Endothelial cell of umbilical vein (primary cell): ENCODE measurements around the gene SELENBP1. TPM values are rescaled to one million over a fixed set of nuclear protein-coding genes. Genes with fewer than 3 reads are reported as not detected.

Experiments used
- BruUV-seq: library from RNA; stranded (reverse); fragments of 400-500 nt; replicated peaks from 2 replicates; lab custom pipeline; 2021; lab: Mats Ljungman, UMichigan
- CTCF ChIA-PET: fragments of 300-600, 350-600 bp; sonication (Branson Sonifier 250); formaldehyde crosslinking; loops from one replicate; lab custom pipeline; 2021; ENCODE audit warnings: antibody characterized with exemption, inconsistent platforms; lab: Charles Lee
- POLR2A ChIA-PET: fragments of 300-600, 350-600 bp; sonication (Branson Sonifier 250); formaldehyde crosslinking; loops from one replicate; lab custom pipeline; 2021; ENCODE audit warnings: antibody characterized with exemption, inconsistent platforms; lab: Charles Lee
- DNase-seq: peaks from one replicate; pipeline ENCODE4 v3.0.0-alpha.2; 2011; ENCODE audit warnings: low read depth, low spot score
- FAIRE-seq: peaks from 2 replicates; lab custom pipeline; 2011; peaks lifted over from hg19 to GRCh38; lab: Jason Lieb, UNC
- H2AFZ ChIP-seq: 2 replicates; pipeline ENCODE4 v1.6.0; 2012; ENCODE audit warnings: low read depth, low read length, control low read depth, inconsistent platforms
- H3K27ac ChIP-seq: 2 replicates; pipeline ENCODE4 v1.5.1; 2011; ENCODE audit warnings: low read depth, mild to moderate bottlenecking, control low read depth, low read length, moderate library complexity; ENCODE audit not compliant: insufficient read depth
- H3K27me3 ChIP-seq, 2 experiments: 2 replicates each; pipeline versions ENCODE4 v1.6.0 to v1.6.1; 2011; ENCODE audit warnings: low read length in 2 of 2, mixed read lengths in 1 of 2; ENCODE audit not compliant: control insufficient read depth in 2 of 2, insufficient read depth in 2 of 2
- H3K36me3 ChIP-seq, 2 experiments: 2 replicates in 1 of 2; 3 replicates in 1 of 2; pipeline ENCODE4 v1.5.1; 2011; ENCODE audit warnings: low read length in 2 of 2, mild to moderate bottlenecking in 1 of 2, moderate library complexity in 1 of 2; ENCODE audit not compliant: control insufficient read depth in 2 of 2, insufficient read depth in 2 of 2; ENCODE audit errors: extremely low read depth in 1 of 2
- H3K4me1 ChIP-seq: 3 replicates; pipeline ENCODE4 v1.5.1; 2011; ENCODE audit warnings: mild to moderate bottlenecking, low read length; ENCODE audit not compliant: control insufficient read depth, insufficient read depth; ENCODE audit errors: extremely low read depth
- H3K4me2 ChIP-seq: 2 replicates; pipeline ENCODE4 v1.6.1; 2011; ENCODE audit warnings: low read length, control low read depth, mixed read lengths; ENCODE audit not compliant: insufficient read depth
- H3K4me3 ChIP-seq, 3 experiments: fragments of 200-600 bp in 1 of 3; sonication (generic), shearing (Covaris generic) in 1 of 3; replicated peaks in 1 of 3; 2 replicates each; pipeline ENCODE4 v1.5.1; 2011 to 2016; ENCODE audit warnings: control low read depth in 3 of 3, low read length in 3 of 3, mild to moderate bottlenecking in 2 of 3, inconsistent platforms in 1 of 3, low read depth in 1 of 3, moderate library complexity in 1 of 3; ENCODE audit not compliant: insufficient read depth in 1 of 3
- H3K79me2 ChIP-seq: 2 replicates; pipeline ENCODE4 v1.6.0; 2012; ENCODE audit warnings: low read length, inconsistent platforms; ENCODE audit not compliant: control insufficient read depth, insufficient read depth
- H3K9ac ChIP-seq: replicated peaks from 2 replicates; pipeline ENCODE3; 2011; ENCODE audit warnings: low read length, control low read depth; ENCODE audit not compliant: insufficient read depth; ENCODE audit errors: extremely low read depth
- H3K9me1 ChIP-seq: replicated peaks from 3 replicates; pipeline ENCODE4 v1.6.0; 2011; ENCODE audit warnings: mild to moderate bottlenecking, low read length; ENCODE audit not compliant: control insufficient read depth, insufficient read depth; ENCODE audit errors: extremely low read depth
- H3K9me3 ChIP-seq: replicated peaks from 2 replicates; pipeline ENCODE4 v1.5.1; 2012; ENCODE audit warnings: low read length, inconsistent platforms; ENCODE audit not compliant: control insufficient read depth, insufficient read depth
- H4K20me1 ChIP-seq: replicated peaks from 2 replicates; pipeline ENCODE3; 2011; ENCODE audit warnings: mild to moderate bottlenecking, low read length; ENCODE audit not compliant: control insufficient read depth, insufficient read depth; ENCODE audit errors: extremely low read depth
- CTCF ChIP-seq, 2 donors: IDR thresholded peaks; 1 replicate in 1 of 2; 2 replicates in 1 of 2; pipeline ENCODE4 v1.5.1; 2011; ENCODE audit warnings: low read length in 2 of 2, mild to moderate bottlenecking in 2 of 2, moderate library complexity in 2 of 2, control low read depth in 1 of 2, inconsistent platforms in 1 of 2, low read depth in 1 of 2; ENCODE audit not compliant: insufficient read depth in 1 of 2; ENCODE audit errors: extremely low read depth in 1 of 2
- EZH2 ChIP-seq: IDR thresholded peaks from 2 replicates; pipeline ENCODE4 v1.6.1; 2012; ENCODE audit warnings: borderline replicate concordance, low read depth, mild to moderate bottlenecking, moderate library complexity, low read length, inconsistent platforms; ENCODE audit not compliant: severe bottlenecking
- FOS ChIP-seq: IDR thresholded peaks from 2 replicates; pipeline ENCODE4 v1.6.1; 2011; ENCODE audit warnings: mild to moderate bottlenecking, low read length, moderate library complexity, borderline replicate concordance; ENCODE audit not compliant: insufficient read depth
- GATA2 ChIP-seq: IDR thresholded peaks from 2 replicates; pipeline ENCODE4 v1.7.0; 2011; ENCODE audit warnings: low read depth, mild to moderate bottlenecking, moderate library complexity, mixed read lengths, low read length; ENCODE audit not compliant: insufficient read length, insufficient read depth
- JUN ChIP-seq: IDR thresholded peaks from 2 replicates; pipeline ENCODE4 v1.6.1; 2011; ENCODE audit warnings: borderline replicate concordance, low read depth; ENCODE audit not compliant: insufficient read length, insufficient read depth
- MYC ChIP-seq: IDR thresholded peaks from one replicate; pipeline ENCODE4 v1.6.1; 2011; ENCODE audit warnings: mild to moderate bottlenecking, low read depth, low read length
- POLR2A ChIP-seq: IDR thresholded peaks from 2 replicates; pipeline ENCODE4 v1.6.1; 2012; ENCODE audit warnings: low read depth, mild to moderate bottlenecking, control low read depth, low read length
- POLR2AphosphoS5 ChIP-seq: IDR thresholded peaks from 2 replicates; pipeline ENCODE4 v1.6.1; 2012; ENCODE audit warnings: low read depth, mild to moderate bottlenecking, control low read depth, low read length, moderate library complexity; ENCODE audit not compliant: insufficient read depth
- dilution Hi-C: fragments of 300-500 bp; cut with MboI; formaldehyde crosslinking; loops from one replicate; pipeline ENCODE4 v1.15.0; 2019; ENCODE audit warnings: low sequenced_read_pairs; ENCODE audit not compliant: extremely low pct_ligation_motif_present
- intact Hi-C: fragments of 100-400 bp; cut with micrococcal nuclease; formaldehyde crosslinking; loops from one replicate; pipeline ENCODE4 v1.10.0; 2022
- polyA plus RNA-seq, 4 experiments: library from polyadenylated mRNA; depleted of rRNA in 3 of 4; stranded (reverse) in 3 of 4; unstranded in 1 of 4; fragments of >200 nt; gene quantifications; 2 replicates each; pipeline versions ENCODE4 v1.2.1 to v1.2.3, GENCODE V29; 2011 to 2012; ENCODE audit warnings: missing spikeins in 1 of 4
- total RNA-seq: library from RNA; stranded (reverse); gene quantifications from 2 replicates; pipeline ENCODE4 v1.2.3, GENCODE V29; 2021
- TF ChIP-seq, protein P1 (sequence below): IDR thresholded peaks from 2 replicates; pipeline ENCODE4 v1.6.1; 2011; ENCODE audit not compliant: insufficient read depth, insufficient read length

Gene SELENBP1
- total and polyA plus RNA-seq, 2 donors (not counting 3 experiments of a cell fraction or from before 2014, with no cell fraction given) = 18.0 to 40.6 TPM

- dilution Hi-C loops = no loop called here
- no peaks in the 10 kb centered on the region for H3K27me3 ChIP-seq
- H2AFZ ChIP-seq = no peak overlapping the region
- FAIRE-seq (no peak), DNase-seq (no peak)
- no peaks in the 10 kb centered on the region for H3K9me1 ChIP-seq
- intact Hi-C loops = no loop called here
- H4K20me1 ChIP-seq = no peaks in the 10 kb centered on the region
- CTCF ChIA-PET = interaction anchor here (1.4 to 14.4 kb wide), 2 partner anchors 33 to 55 kb away, joined by 3 to 674 read pairs; no protein-coding TSS in a partner anchor
- H3K9ac ChIP-seq = no peak overlapping the region
- no peaks in the 10 kb centered on the region for H3K36me3 ChIP-seq
- TF ChIP-seq POLR2AphosphoS5 = no peak
- TF ChIP-seq POLR2A = no peak
- TF ChIP-seq, protein P1, sequence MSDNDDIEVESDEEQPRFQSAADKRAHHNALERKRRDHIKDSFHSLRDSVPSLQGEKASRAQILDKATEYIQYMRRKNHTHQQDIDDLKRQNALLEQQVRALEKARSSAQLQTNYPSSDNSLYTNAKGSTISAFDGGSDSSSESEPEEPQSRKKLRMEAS = no peak
- TF ChIP-seq FOS = no peak
- TF ChIP-seq CTCF (IDR thresholded peaks at IDR 0.05; ENCODE audit: extremely low read depth in 1 of 2, insufficient read depth in 1 of 2, low read depth in 1 of 2, low read length in 2 of 2) = no peak
- no peak for TF ChIP-seq GATA2
- TF ChIP-seq JUN = no peak
- TF ChIP-seq MYC = no peak
- no peak for TF ChIP-seq EZH2
- no TSS peak for BruUV-seq
- H3K27ac ChIP-seq = no peak overlapping the region
- no peak overlapping the region for H3K4me3 ChIP-seq
- no peaks in the 10 kb centered on the region for H3K79me2 ChIP-seq
- POLR2A ChIA-PET = interaction anchor here (1.7 kb wide), 1 partner anchor 9 kb away, joined by 4 read pairs; the partner anchor contains the start of gene PI4KB
- no peak overlapping the region for H3K4me2 ChIP-seq
- no peaks in the 10 kb centered on the region for H3K9me3 ChIP-seq
- H3K4me1 ChIP-seq = peaks cover 3% of the 10 kb centered on the region
These were observed 35.9 kb downstream of the SELENBP1 start for GRCh38 chr1:151336556-151336955.
